Natural killer cell (primary cell): ENCODE results near the gene RORC. TPM values are rescaled to one million over a fixed set of nuclear protein-coding genes. Genes with fewer than 3 reads are reported as not detected.

Experiments used
- ATAC-seq, 3 donors: fragments of 150-1000 bp in 2 of 3; fragments of 200-7000 bp in 1 of 3; cut with Tn5 transposase; 1 replicate in 1 of 3; 2 replicates in 2 of 3; pipeline ENCODE4 v1.10.0; 2021; ENCODE audit warnings: mild to moderate bottlenecking in 2 of 3, moderate library complexity in 2 of 3
- DNase-seq, 2 donors: peaks; one replicate each; pipeline versions ENCODE4 v3.0.0 to v3.0.0-alpha.2; 2013 to 2021; ENCODE audit warnings: mixed read lengths in 1 of 2
- H3K27ac ChIP-seq: one replicate; pipeline ENCODE4 v1.5.1; 2013; ENCODE audit warnings: mild to moderate bottlenecking, low read length
- H3K27me3 ChIP-seq: one replicate; pipeline ENCODE4 v1.6.1; 2013; ENCODE audit warnings: low read length; ENCODE audit not compliant: control insufficient read depth, insufficient read depth
- H3K36me3 ChIP-seq: one replicate; pipeline ENCODE4 v1.6.1; 2013; ENCODE audit warnings: low read length; ENCODE audit not compliant: control insufficient read depth, insufficient read depth
- H3K4me1 ChIP-seq: one replicate; pipeline ENCODE4 v1.6.1; 2013; ENCODE audit warnings: low read length; ENCODE audit not compliant: control insufficient read depth, insufficient read depth
- H3K4me3 ChIP-seq: one replicate; pipeline ENCODE4 v1.5.1; 2013; ENCODE audit warnings: low read length
- H3K9me3 ChIP-seq: one replicate; pipeline ENCODE4 v1.6.1; 2013; ENCODE audit warnings: low read length; ENCODE audit not compliant: control insufficient read depth, insufficient read depth
- H3K27ac Mint-ChIP-seq, 2 donors: one replicate each; pipeline ENCODE4 v1.8.0; 2022; ENCODE audit warnings: mild to moderate bottlenecking in 2 of 2, mixed read lengths in 2 of 2, moderate library complexity in 1 of 2
- H3K27me3 Mint-ChIP-seq, 2 donors: one replicate each; pipeline ENCODE4 v1.8.0; 2022; ENCODE audit warnings: low read depth in 2 of 2, mixed read lengths in 2 of 2
- H3K36me3 Mint-ChIP-seq: one replicate; pipeline ENCODE4 v1.8.0; 2022; ENCODE audit warnings: mixed read lengths
- H3K4me1 Mint-ChIP-seq, 2 donors: one replicate each; pipeline ENCODE4 v1.8.0; 2022; ENCODE audit warnings: mixed read lengths in 2 of 2
- H3K4me3 Mint-ChIP-seq: one replicate; pipeline ENCODE4 v1.8.0; 2022; ENCODE audit warnings: mild to moderate bottlenecking, moderate library complexity, mixed read lengths
- H3K9me3 Mint-ChIP-seq, 2 donors: one replicate each; pipeline ENCODE4 v1.8.0; 2022; ENCODE audit warnings: mixed read lengths in 2 of 2
- WGBS: methylation state at CpG from one replicate; pipeline ENCODE4 v1.1.7; 2013; ENCODE audit warnings: missing lambda C conversion rate; ENCODE audit not compliant: insufficient coverage; 5-methylcytosine and 5-hydroxymethylcytosine counted together
- intact Hi-C: fragments of 100-400 bp; cut with micrococcal nuclease; formaldehyde crosslinking; loops from one replicate; pipeline ENCODE4 v1.14.2; 2022
- total RNA-seq, 4 donors: library from RNA; stranded (reverse); fragments of 120-200 nt in 1 of 4; gene quantifications; one replicate each; pipeline versions ENCODE4 v1.2.3 to v1.2.4, GENCODE V29; 2013 to 2022
- TF ChIP-seq, protein P1 (sequence below): fragments of 200-600 bp; IDR thresholded peaks from one replicate; pipeline ENCODE4 v1.8.0; 2022; ENCODE audit warnings: antibody characterized with exemption

Gene RORC
- total RNA-seq, 3 donors from 2014 or later (not counting 1 experiment from before 2014, with no cell fraction given), result 0.14 to 0.78 (median 0.70) TPM

DNA sequence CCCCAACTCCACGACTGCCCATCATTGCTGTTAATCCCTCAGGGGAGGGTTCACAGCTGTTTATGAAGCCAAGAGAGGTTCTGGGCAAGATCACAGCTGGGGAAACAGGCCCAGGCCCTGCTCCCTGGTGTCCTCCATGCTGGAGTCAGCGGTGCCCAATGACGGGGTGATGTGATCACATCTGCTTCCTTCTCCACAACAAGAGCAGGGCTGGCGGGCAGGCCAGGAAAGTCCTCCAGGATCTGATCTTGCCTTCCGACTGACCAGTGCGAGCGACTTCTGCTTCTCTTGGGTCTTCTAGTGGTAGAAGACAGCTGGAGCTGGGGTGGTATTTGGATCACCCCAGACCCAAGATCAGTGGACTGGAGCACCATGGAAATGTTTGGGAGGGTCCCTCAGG lies 25.4 kb downstream of the RORC start:
- intact Hi-C loops, result no loop called here
- Mint-ChIP-seq H3K27me3 (no peaks in the 10 kb centered on the region), H3K27ac (no peak overlapping the region), H3K4me3 (no peak overlapping the region), H3K9me3 (no peaks in the 10 kb centered on the region), H3K36me3 (no peaks in the 10 kb centered on the region), H3K4me1 (no peaks in the 10 kb centered on the region)
- no peaks in the 10 kb centered on the region for H3K27me3 ChIP-seq
- DNase-seq (peak in 1 of 2 donors; percentile 14), ATAC-seq (no peak)
- H3K36me3 ChIP-seq, result no peaks in the 10 kb centered on the region
- no peaks in the 10 kb centered on the region for H3K9me3 ChIP-seq
- H3K4me1 ChIP-seq, result no peaks in the 10 kb centered on the region
- H3K4me3 ChIP-seq, result no peak overlapping the region
- WGBS, result 87% methylated on average over 7 of the region's 7 CpGs
- H3K27ac ChIP-seq, result no peak overlapping the region
- TF ChIP-seq, protein P1, sequence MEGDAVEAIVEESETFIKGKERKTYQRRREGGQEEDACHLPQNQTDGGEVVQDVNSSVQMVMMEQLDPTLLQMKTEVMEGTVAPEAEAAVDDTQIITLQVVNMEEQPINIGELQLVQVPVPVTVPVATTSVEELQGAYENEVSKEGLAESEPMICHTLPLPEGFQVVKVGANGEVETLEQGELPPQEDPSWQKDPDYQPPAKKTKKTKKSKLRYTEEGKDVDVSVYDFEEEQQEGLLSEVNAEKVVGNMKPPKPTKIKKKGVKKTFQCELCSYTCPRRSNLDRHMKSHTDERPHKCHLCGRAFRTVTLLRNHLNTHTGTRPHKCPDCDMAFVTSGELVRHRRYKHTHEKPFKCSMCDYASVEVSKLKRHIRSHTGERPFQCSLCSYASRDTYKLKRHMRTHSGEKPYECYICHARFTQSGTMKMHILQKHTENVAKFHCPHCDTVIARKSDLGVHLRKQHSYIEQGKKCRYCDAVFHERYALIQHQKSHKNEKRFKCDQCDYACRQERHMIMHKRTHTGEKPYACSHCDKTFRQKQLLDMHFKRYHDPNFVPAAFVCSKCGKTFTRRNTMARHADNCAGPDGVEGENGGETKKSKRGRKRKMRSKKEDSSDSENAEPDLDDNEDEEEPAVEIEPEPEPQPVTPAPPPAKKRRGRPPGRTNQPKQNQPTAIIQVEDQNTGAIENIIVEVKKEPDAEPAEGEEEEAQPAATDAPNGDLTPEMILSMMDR, result no peak

DNA sequence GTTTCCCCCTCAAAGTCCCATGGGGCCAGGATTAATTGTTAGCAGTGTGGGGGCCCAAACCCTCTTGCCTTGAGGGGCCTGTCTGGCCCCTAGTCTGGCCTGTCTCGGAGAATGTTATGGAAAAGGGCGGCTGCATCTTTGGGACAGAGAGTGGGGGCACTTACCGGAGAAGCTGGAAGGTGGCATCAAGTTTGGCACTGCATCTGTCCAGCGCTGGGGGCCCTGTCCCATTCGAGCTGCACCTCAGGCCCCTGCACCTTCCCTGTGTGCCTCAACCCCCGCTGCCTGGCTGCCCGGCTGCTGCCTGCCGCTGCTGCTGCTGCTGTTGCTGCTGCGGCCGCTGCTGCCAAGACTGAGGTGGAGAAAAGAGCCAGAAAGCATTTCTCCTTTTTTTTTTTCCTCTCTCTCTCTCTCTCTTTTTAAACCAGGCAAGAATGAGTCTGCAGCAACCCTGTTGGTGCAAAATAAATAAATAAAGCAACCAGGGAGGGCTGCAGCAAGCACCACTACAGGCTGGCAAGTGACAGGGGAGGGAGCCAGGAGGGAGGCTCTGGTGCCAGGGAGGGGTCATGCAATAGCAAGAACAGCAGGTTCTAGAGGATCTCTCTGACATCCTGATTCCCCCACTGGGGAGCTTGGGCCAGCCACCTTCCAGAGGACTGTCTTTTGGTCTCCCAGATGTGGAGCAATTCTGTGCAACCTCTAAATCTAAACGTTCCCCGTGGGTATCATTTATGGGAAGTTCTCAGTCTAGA lies 26.4 kb downstream of the RORC start, which contains the start of gene LINGO4:
Gene LINGO4, minus strand, starts transcription at position 354 of the 755 bp plus-strand sequence. CDS start 2,715 bp downstream, outside the sequence.
- DNase-seq (peak in 1 of 2 donors; percentile 2), ATAC-seq (no peak)
- H3K36me3 ChIP-seq, result no peaks in the 10 kb centered on the region
- no peaks in the 10 kb centered on the region for H3K9me3 ChIP-seq
- WGBS, result 69% methylated on average over 12 of the region's 12 CpGs
- no peaks in the 10 kb centered on the region for H3K9me3 Mint-ChIP-seq
- TF ChIP-seq, protein P1, result no peak
- intact Hi-C loops, result no loop called here
- H3K4me1 Mint-ChIP-seq, result peaks cover 5% of the 10 kb centered on the region in 2 donors
- no peak within 1 kb of the TSS for H3K27ac ChIP-seq
- no peak within 1 kb of the TSS for H3K4me3 Mint-ChIP-seq
- H3K36me3 Mint-ChIP-seq, result no peaks in the 10 kb centered on the region
- H3K27me3 Mint-ChIP-seq, result no peaks in the 10 kb centered on the region
- H3K4me3 ChIP-seq, result no peak within 1 kb of the TSS
- peaks cover 8% of the 10 kb centered on the region for H3K4me1 ChIP-seq
- H3K27ac Mint-ChIP-seq, result no peak within 1 kb of the TSS
- H3K27me3 ChIP-seq, result no peaks in the 10 kb centered on the region

DNA sequence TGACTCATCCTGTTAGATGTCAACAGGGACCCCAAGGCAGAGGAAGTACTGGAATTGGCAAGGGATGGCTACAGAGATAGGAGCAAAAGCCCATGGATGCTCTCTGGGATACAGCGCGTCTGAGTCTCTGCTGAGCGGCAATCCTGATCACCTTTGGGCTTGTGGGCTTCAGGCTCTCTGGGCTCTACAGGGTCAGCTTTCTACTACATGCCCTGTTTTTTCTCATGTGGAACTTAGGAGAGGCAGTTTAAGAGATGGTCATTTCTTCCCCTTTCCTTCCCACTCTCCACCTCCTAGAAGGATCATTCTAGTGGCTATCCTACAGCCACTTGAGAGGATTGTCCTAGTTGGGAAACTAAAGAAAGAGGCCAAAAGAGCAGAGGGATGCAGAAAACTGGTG lies 27.7 kb downstream of the RORC start:
- Mint-ChIP-seq H3K27me3 (peaks cover 0 to 5% of the 10 kb centered on the region in 2 donors), H3K9me3 (no peaks in the 10 kb centered on the region), H3K36me3 (no peaks in the 10 kb centered on the region), H3K27ac (no peak overlapping the region), H3K4me1 (peaks cover 13 to 15% of the 10 kb centered on the region in 2 donors), H3K4me3 (no peak overlapping the region)
- DNase-seq, result no peak
- Histone ChIP-seq H3K4me3 (no peak overlapping the region), H3K9me3 (no peaks in the 10 kb centered on the region), H3K27me3 (no peaks in the 10 kb centered on the region), H3K27ac (no peak overlapping the region), H3K36me3 (no peaks in the 10 kb centered on the region), H3K4me1 (peaks cover 9% of the 10 kb centered on the region)
- ATAC-seq, result no peak
- WGBS, result 97% methylated on average over 3 of the region's 3 CpGs
- intact Hi-C loops, result no loop called here
- TF ChIP-seq, protein P1, result no peak

DNA sequence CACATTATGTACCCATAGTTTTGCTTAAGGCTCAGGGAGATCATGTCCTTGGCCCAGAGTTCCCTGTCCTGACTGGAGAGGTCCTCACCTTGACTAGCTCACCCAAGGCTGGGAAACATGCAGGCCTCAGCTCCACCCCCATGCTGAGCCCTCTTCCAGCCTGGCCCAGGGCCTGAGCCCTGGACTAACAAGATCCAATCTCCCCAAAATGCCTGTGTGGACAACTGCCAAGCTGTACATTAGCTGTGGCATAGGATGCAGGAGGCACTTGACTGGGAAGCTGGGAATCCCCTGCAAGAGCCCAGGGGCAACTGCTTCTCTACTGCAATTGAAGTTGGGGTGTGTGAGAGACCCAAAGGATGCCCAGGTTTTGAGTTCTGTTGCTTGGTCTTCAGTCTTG lies 28.4 kb downstream of the RORC start:
- ATAC-seq, result no peak
- intact Hi-C loops, result no loop called here

More for the DNA sequence above, 28.4 kb downstream of the RORC start:
- H3K27ac Mint-ChIP-seq, result no peak overlapping the region
- peaks cover 0 to 5% of the 10 kb centered on the region in 2 donors for H3K27me3 Mint-ChIP-seq
- no peaks in the 10 kb centered on the region for H3K9me3 Mint-ChIP-seq
- H3K4me1 ChIP-seq, result peaks cover 9% of the 10 kb centered on the region
- H3K27ac ChIP-seq, result no peak overlapping the region
- H3K4me3 Mint-ChIP-seq, result no peak overlapping the region
- no peaks in the 10 kb centered on the region for H3K36me3 ChIP-seq
- H3K4me3 ChIP-seq, result no peak overlapping the region
- TF ChIP-seq, protein P1, result no peak
- no peak for DNase-seq
- H3K4me1 Mint-ChIP-seq, result peaks cover 13 to 15% of the 10 kb centered on the region in 2 donors
- no peaks in the 10 kb centered on the region for H3K9me3 ChIP-seq
- no peaks in the 10 kb centered on the region for H3K27me3 ChIP-seq
- no peaks in the 10 kb centered on the region for H3K36me3 Mint-ChIP-seq
